Measurements from ENCODE around the gene C10orf62. TPM values are rescaled to one million over a fixed set of nuclear protein-coding genes. Genes with fewer than 3 reads are reported as not detected.
A peak's percentile ranks its signal among the peaks of the same experiment; 100 is the strongest.

Gene C10orf62
- total and polyA plus RNA-seq, 2 of the 13 experiments (the other 11 are each of a cell fraction or from before 2014, with no cell fraction given), result 0.61 to 1.6 TPM

DNA sequence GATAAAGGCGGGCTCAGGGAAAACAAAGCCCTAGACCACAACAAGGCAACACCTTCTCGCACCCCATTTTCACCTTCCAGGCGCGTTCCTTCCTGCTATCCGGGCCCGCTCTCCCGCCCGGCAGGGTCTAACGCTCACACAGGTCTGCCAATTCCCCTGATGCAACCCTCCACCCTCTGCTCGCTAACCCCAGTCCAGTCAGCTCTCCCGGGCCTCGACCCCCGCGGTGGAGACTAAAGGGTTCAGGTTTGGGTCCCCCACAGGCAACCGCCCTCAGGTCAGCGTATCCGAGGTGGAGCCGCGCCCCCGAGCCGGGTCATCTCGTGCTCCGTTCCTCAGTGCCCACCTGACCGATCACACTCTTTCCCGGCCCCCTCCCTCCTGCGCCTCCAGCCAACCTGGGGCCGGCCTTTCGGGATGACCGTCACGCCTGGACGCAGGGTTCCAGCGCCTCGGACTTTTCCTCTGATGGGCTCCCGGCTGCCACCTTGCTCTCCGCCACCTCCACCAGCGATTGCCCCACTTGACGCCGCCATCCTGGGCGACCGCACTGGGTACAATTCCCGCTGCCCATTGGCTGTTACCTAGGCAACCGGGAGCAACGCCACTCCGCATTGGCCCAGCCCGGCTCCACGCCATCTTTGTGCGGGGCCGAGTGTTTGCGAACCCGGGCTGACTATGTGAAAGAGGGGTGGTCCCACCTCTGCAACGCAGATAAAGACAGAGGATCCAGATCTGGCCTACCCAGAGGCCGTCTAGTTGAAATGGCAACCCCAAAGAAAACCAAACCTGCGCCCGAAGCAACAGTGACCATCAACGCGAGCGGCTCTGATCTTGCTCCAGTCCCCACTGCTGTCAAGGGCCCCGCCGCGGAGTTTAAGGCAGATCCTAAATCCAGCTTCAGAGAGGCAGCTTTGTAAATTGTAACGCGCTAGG, 43.7 kb downstream of the C10orf62 start, which contains the start of gene MORN4 (continued):
- peak; percentile 53; the same call in 1 of the 2 replicates for TF ChIP-seq ZNF318 (CRISPR knock-in tag; IDR thresholded peaks at IDR 0.05)
- peak; percentile 85; the same call in 1 of the 2 replicates for TF ChIP-seq ZNF572 (CRISPR knock-in tag; IDR thresholded peaks at IDR 0.05)
- TF ChIP-seq ZBTB46 (CRISPR knock-in tag; IDR thresholded peaks at IDR 0.05; ENCODE audit: borderline replicate concordance), result no peak
- peak; percentile 56 for TF ChIP-seq PITX1 (CRISPR knock-in tag; IDR thresholded peaks at IDR 0.05)
- no peak for TF ChIP-seq CREB3 (CRISPR knock-in tag; IDR thresholded peaks at IDR 0.05)
- TF ChIP-seq PHF20 (CRISPR knock-in tag; IDR thresholded peaks at IDR 0.05), result peak; percentile 67; the same call in 1 of the 2 replicates
- TF ChIP-seq E2F1 (CRISPR knock-in tag; IDR thresholded peaks at IDR 0.05), result 0 out of 2 replicates have a peak, but pooled peaks have one; percentile 44
- 0 out of 2 replicates have a peak, but pooled peaks have one; percentile 49 for TF ChIP-seq KLF12 (CRISPR knock-in tag; IDR thresholded peaks at IDR 0.05; ENCODE audit: borderline replicate concordance)
- peak; percentile 99 for TF ChIP-seq ZHX1 (CRISPR knock-in tag; IDR thresholded peaks at IDR 0.05; ENCODE audit: low read depth)
